K562 (cell line): ENCODE measurements around the gene SMAD3. TPM values are rescaled to one million over a fixed set of nuclear protein-coding genes. Genes with fewer than 3 reads are reported as not detected.
A peak's percentile ranks its signal among the peaks of the same experiment; 100 is the strongest.

ENCODE experiments used
- ATAC-seq: fragments of 200-7000 bp; cut with Tn5 transposase; 3 replicates; pipeline ENCODE4 v1.9.1; 2020; ENCODE audit warnings: moderate library complexity
- BruUV-seq: library from RNA; stranded (reverse); fragments of 400-500 nt; replicated peaks from 2 replicates; lab custom pipeline; 2021; lab: Mats Ljungman, UMichigan
- CTCF ChIA-PET: fragments of 300-600 bp; formaldehyde crosslinking; extraction: SDS; loops from one replicate; lab custom pipeline; 2021; ENCODE audit warnings: low intra/inter-chr PET ratio; lab: Yijun Ruan, JAX
- POLR2A ChIA-PET: fragments of 300-600, 350-650 bp; sonication (Branson Sonifier 250); formaldehyde crosslinking; extraction: SDS; loops from one replicate; lab custom pipeline; 2021; ENCODE audit warnings: antibody characterized with exemption, inconsistent platforms; lab: Yijun Ruan, JAX
- DNase-seq, 4 experiments: peaks; one replicate each; pipeline versions ENCODE4 v3.0.0 to v3.0.0-alpha.2; 2011 to 2018; ENCODE audit warnings: low spot score in 3 of 4, mixed read lengths in 3 of 4; ENCODE audit errors: extremely low read depth in 1 of 4
- FAIRE-seq: peaks from 2 replicates; lab custom pipeline; 2011; peaks lifted over from hg19 to GRCh38; lab: Jason Lieb, UNC
- H2AFZ ChIP-seq: 2 replicates; pipeline ENCODE4 v1.6.0; 2011; ENCODE audit warnings: low read depth, low read length, control low read depth, inconsistent platforms
- H3K27ac ChIP-seq: fragments of 200-600 bp; 3 replicates; pipeline ENCODE4 v1.8.0; 2011; ENCODE audit warnings: low read depth, mild to moderate bottlenecking, control low read depth, inconsistent platforms, low read length, moderate library complexity, mixed read lengths; ENCODE audit errors: extremely low read depth
- H3K27me3 ChIP-seq, 2 experiments: fragments of 300-600 bp in 1 of 2; 2 replicates in 1 of 2; 3 replicates in 1 of 2; pipeline versions ENCODE4 v1.6.0 to v1.8.0; 2011; ENCODE audit warnings: inconsistent platforms in 2 of 2, low read length in 2 of 2, mild to moderate bottlenecking in 1 of 2, mixed read lengths in 1 of 2, moderate library complexity in 1 of 2; ENCODE audit not compliant: control insufficient read depth in 2 of 2, insufficient read depth in 2 of 2
- H3K36me3 ChIP-seq: fragments of 300-600 bp; 3 replicates; pipeline ENCODE4 v1.8.0; 2011; ENCODE audit warnings: mild to moderate bottlenecking, low read length, inconsistent platforms; ENCODE audit not compliant: control insufficient read depth, insufficient read depth
- H3K4me1 ChIP-seq, 2 experiments: fragments of 200-600 bp in 1 of 2; replicated peaks in 1 of 2; 2 replicates in 1 of 2; 3 replicates in 1 of 2; pipeline versions ENCODE4 v1.5.1 to v1.8.0; 2011; ENCODE audit warnings: inconsistent platforms in 2 of 2, low read length in 2 of 2, mild to moderate bottlenecking in 1 of 2, mixed read lengths in 1 of 2, moderate library complexity in 1 of 2; ENCODE audit not compliant: control insufficient read depth in 2 of 2, insufficient read depth in 2 of 2
- H3K4me2 ChIP-seq: 2 replicates; pipeline ENCODE4 v1.6.1; 2011; ENCODE audit warnings: low read length, control low read depth, inconsistent platforms, mixed read lengths; ENCODE audit not compliant: insufficient read depth
- H3K4me3 ChIP-seq: fragments of 200-600 bp; sonication (generic), shearing (Covaris generic); 2 replicates; pipeline ENCODE4 v1.5.1; 2016; ENCODE audit warnings: control low read depth, inconsistent platforms
- H3K79me2 ChIP-seq: fragments of 200-600 bp; 3 replicates; pipeline ENCODE4 v1.8.0; 2011; ENCODE audit warnings: low read length, inconsistent platforms; ENCODE audit not compliant: control insufficient read depth, insufficient read depth
- H3K9ac ChIP-seq, 2 experiments: 2 replicates each; pipeline versions ENCODE4 v1.6.0 to v1.6.1; 2011; ENCODE audit warnings: low read depth in 2 of 2, low read length in 2 of 2, control low read depth in 1 of 2, inconsistent platforms in 1 of 2, mild to moderate bottlenecking in 1 of 2, mixed read lengths in 1 of 2; ENCODE audit not compliant: insufficient read depth in 1 of 2
- H3K9me1 ChIP-seq: one replicate; pipeline ENCODE4 v1.6.0; 2011; ENCODE audit warnings: inconsistent platforms, mild to moderate bottlenecking, low read length, moderate library complexity; ENCODE audit not compliant: control insufficient read depth, insufficient read depth
- H3K9me3 ChIP-seq: replicated peaks from 2 replicates; pipeline ENCODE4 v1.5.1; 2011; ENCODE audit warnings: low read depth, low read length, inconsistent platforms; ENCODE audit not compliant: control insufficient read depth, insufficient read depth
- H4K20me1 ChIP-seq: replicated peaks from 2 replicates; pipeline ENCODE4 v1.6.1; 2011; ENCODE audit warnings: low read length, inconsistent platforms, mixed read lengths; ENCODE audit not compliant: control insufficient read depth, insufficient read depth
- BRD4 ChIP-seq: fragments of 200-600 bp; sonication (generic); IDR thresholded peaks from 2 replicates; pipeline ENCODE4 v1.6.1; 2017; ENCODE audit warnings: inconsistent platforms
- MECOM ChIP-seq: fragments of 250-450 bp; sonication (Bioruptor Pico); IDR thresholded peaks from 2 replicates; pipeline ENCODE4 v1.8.0; 2022; ENCODE audit warnings: inconsistent platforms
- MED1 ChIP-seq: sonication (generic); formaldehyde crosslinking; IDR thresholded peaks from 2 replicates; pipeline ENCODE4 v1.8.1; 2023; ENCODE audit warnings: missing genetic modification reagents, borderline replicate concordance
- NFE2 ChIP-seq: IDR thresholded peaks from 2 replicates; pipeline ENCODE4 v1.6.1; 2014; ENCODE audit warnings: antibody characterized with exemption, low read depth
- RBM39 ChIP-seq: fragments of 200-400 bp; formaldehyde crosslinking; optimal IDR thresholded peaks from 2 replicates; pipeline ENCODE3; 2018; ENCODE audit warnings: low read depth, low read length
- TAF15 ChIP-seq: fragments of 200-400 bp; formaldehyde crosslinking; IDR thresholded peaks from 2 replicates; pipeline ENCODE4 v1.6.1; 2017; ENCODE audit warnings: mild to moderate bottlenecking, low read depth, low read length, moderate library complexity
- ZKSCAN1 ChIP-seq: fragments of 150-350 bp; IDR thresholded peaks from 2 replicates; pipeline ENCODE4 v1.6.1; 2016; ENCODE audit warnings: low read depth, low read length
- ZNF239 ChIP-seq: fragments of 250-450 bp; sonication (Bioruptor Pico); IDR thresholded peaks from 2 replicates; pipeline ENCODE4 v1.4.0; 2020; ENCODE audit warnings: mild to moderate bottlenecking
- WGBS: fragments of 100-300 bp; shearing (Covaris generic); methylation state at CpG from one replicate; pipeline ENCODE4 v1.1.6; 2016; ENCODE audit warnings: low coverage, mixed read lengths; ENCODE audit not compliant: insufficient coverage; ENCODE audit errors: missing lambda C conversion rate; 5-methylcytosine and 5-hydroxymethylcytosine counted together
- in situ Hi-C: fragments of 300-500 bp; cut with MboI; formaldehyde crosslinking; loops from 4 replicates; pipeline ENCODE4 v1.15.0; 2018; ENCODE audit warnings: inconsistent platforms, mixed read lengths
- intact Hi-C: fragments of 100-400 bp; cut with micrococcal nuclease; formaldehyde crosslinking; loops from 2 replicates; pipeline ENCODE4 v1.14.2; 2022
- polyA plus RNA-seq, 8 experiments: library from polyadenylated mRNA; depleted of rRNA in 4 of 8; stranded (reverse) in 5 of 8; unstranded in 3 of 8; fragments of >200 nt; fragmentation: Nextera tagmentation in 2 of 8; fragmentation: Illumina TruSeq in 1 of 8; extraction: Ambion mirVana in 2 of 8; extraction: Trizol in 1 of 8; gene quantifications; 2 replicates each; pipeline versions ENCODE4 v1.2.1 to v1.2.3, GENCODE V29; 2011 to 2014; ENCODE audit warnings: inconsistent platforms in 1 of 8, missing spikeins in 1 of 8
- total RNA-seq, 7 experiments: library from RNA; depleted of rRNA in 6 of 7; stranded (reverse); fragments of >200 nt in 6 of 7; fragmentation: Illumina TruSeq in 2 of 7; extraction: Trizol in 2 of 7; gene quantifications; 2 replicates each; pipeline versions ENCODE4 v1.2.1 to v1.2.3, GENCODE V29; 2011 to 2021; ENCODE audit warnings: low replicate concordance in 1 of 7

Gene SMAD3
- total and polyA plus RNA-seq, 9 of the 15 experiments (the other 6 are each of a cell fraction or from before 2014, with no cell fraction given) = 4.3 to 39.2 (median 11.1) TPM

DNA sequence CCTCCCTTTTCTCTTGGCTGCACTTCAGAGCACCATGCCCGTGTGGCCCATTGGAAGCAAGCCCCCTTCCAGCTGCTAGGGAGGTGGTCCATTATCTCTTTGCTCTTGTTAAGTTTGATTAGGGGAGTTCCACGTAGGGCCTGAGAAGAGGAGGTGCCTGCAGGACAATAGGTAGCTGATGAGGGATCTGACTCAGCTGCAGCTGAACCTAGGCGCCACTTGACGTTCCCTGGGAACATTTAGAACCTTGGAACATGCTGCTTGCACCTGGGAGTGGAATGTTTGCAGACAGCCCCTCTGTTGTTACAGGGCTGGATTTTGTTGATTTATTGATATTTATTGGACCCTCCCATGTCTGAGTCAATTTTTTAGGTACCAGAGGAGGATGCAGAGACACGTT lies 4.7 kb downstream of the SMAD3 start:
- no peak for DNase-seq
- in situ Hi-C loops = no loop called here
- Histone ChIP-seq H4K20me1 (no peaks in the 10 kb centered on the region), H2AFZ (no peak overlapping the region), H3K9ac (peak overlapping the region in 1 of 2 experiments; percentile 54; a peak in 1 of 4 replicates), H3K4me3 (no peak overlapping the region), H3K27me3 (no peaks in the 10 kb centered on the region), H3K27ac (no peak overlapping the region), H3K9me3 (no peaks in the 10 kb centered on the region), H3K36me3 (peaks cover 29% of the 10 kb centered on the region), H3K4me2 (no peak overlapping the region)
- ATAC-seq = no peak
- no peak for FAIRE-seq
- CTCF ChIA-PET = no interaction called here
- WGBS = 62% methylated on average over 5 of the region's 5 CpGs
- TF ChIP-seq ZNF239 (CRISPR knock-in tag) = no peak
- TF ChIP-seq MECOM (CRISPR knock-in tag) = no peak
- no peak for TF ChIP-seq MED1 (CRISPR knock-in tag)
- TF ChIP-seq RBM39 = no peak
- TF ChIP-seq NFE2 = no peak
- no peak for TF ChIP-seq ZKSCAN1
- TF ChIP-seq BRD4 = no peak
- TF ChIP-seq TAF15 = no peak
- TF ChIP-seq, all 486 proteins: peak for 0
- H3K79me2 ChIP-seq = peaks cover 82% of the 10 kb centered on the region
- BruUV-seq = no TSS peak
- H3K9me1 ChIP-seq = no peaks in the 10 kb centered on the region
- intact Hi-C loops = no loop called here
- H3K4me1 ChIP-seq = peaks cover 30 to 61% of the 10 kb centered on the region in 2 experiments
- POLR2A ChIA-PET = interaction anchor here (1.0 to 5.6 kb wide), 5 partner anchors 9 to 32 kb away, joined by 3 to 40 read pairs (median 6); no protein-coding TSS in a partner anchor
